Loucy (cell line): Measurements from ENCODE around the gene HIBCH.

Experiments
- CTCF ChIP-seq: fragments of 200-600 bp; sonication (generic); conservative IDR thresholded peaks from 2 replicates; pipeline ENCODE4 v1.5.1; 2014; ENCODE audit warnings: mild to moderate bottlenecking, antibody characterized with exemption, low read length
- EZH2phosphoT487 ChIP-seq: fragments of 200-600 bp; IDR thresholded peaks from 2 replicates; pipeline ENCODE4 v1.6.1; 2018; ENCODE audit warnings: antibody characterized with exemption, mild to moderate bottlenecking, moderate library complexity, borderline replicate concordance

DNA sequence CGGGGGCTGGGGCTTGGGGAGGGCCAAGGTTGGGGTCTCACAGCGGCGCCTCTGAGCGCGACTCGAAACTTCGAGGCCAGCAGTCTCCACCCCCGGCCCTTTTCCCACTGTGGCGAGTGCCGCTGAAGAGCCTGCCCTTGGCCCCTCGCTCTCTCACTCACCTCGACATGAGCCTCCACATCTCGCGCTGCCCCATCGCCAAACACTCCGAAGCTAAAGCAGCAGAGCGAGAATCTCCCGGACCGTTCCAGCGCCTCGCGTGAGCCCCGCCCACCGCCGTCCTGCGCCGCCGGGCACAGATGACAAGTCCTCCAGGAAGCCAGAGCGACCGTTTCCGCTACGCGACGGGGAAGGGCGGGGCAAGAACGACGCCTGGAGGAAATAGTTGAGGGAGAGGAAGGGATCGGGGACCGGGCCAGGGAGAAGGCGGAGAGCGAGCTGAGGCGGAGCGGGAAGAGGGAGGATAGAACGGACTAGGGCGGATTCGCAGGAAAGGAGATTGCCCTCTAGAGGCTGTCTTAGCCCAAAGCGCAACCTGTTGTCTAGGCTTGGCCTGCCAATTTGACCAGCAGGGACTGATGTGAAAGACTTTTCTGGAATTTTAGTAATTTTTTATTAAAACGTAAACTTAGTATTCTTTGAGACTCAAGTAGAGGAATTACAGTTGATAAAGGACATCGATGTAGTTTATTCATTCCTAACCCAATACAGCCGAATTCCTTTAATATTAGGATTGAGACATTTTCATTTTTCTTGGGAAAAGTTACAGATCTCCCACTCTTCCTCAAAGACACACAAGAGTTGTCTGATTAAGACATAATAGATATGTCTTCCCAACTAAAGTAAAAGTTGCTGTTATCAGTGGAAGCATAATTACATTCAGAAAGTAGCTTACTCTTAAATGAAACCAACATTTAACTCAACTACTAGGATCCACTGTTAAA is at the start of gene HIBCH:
- TF ChIP-seq EZH2phosphoT487 (no peak), CTCF (peak; percentile 75)
